Left colon (tissue), 2 donors: ENCODE data around the gene HS3ST3A1. TPM values are rescaled to one million over a fixed set of nuclear protein-coding genes. Genes with fewer than 3 reads are reported as not detected.

Source experiments
- ATAC-seq: fragments of 200-7000 bp; cut with Tn5 transposase; one replicate; pipeline ENCODE4 v1.9.1; 2020; ENCODE audit warnings: mild to moderate bottlenecking, moderate library complexity
- DNase-seq, 2 donors: peaks; one replicate each; pipeline ENCODE4 v3.0.0-alpha.2; 2020
- intact Hi-C, 2 donors: fragments of 100-400 bp; cut with DNase I in 1 of 2; cut with micrococcal nuclease in 1 of 2; formaldehyde crosslinking; loops; one replicate each; pipeline versions ENCODE4 v1.11.2 to v1.14.0; 2022; cut with DNase I, micrococcal nuclease
- microRNA-seq, 2 donors: library from miRNA; unstranded; fragments of <30 nt; microRNA quantifications; one replicate each; pipeline versions ENCODE4 v1.1.0 to v1.2.0, GENCODE V29; 2020
- total RNA-seq, 2 donors: library from RNA; stranded (reverse); fragmentation: NEBNext Ultra II Directional; extraction: Animal tissue kit (Norgen Biotek cat#: 25700); gene quantifications; one replicate each; pipeline ENCODE4 v1.2.1, GENCODE V29; 2021
- donor health status: DM: no; HTN: no; CAD: no.
- donor health status: DM: yes; HTN: yes; CAD: no.

HS3ST3A1 gene
- total RNA-seq, 2 donors from 2014 or later: 0.61 to 0.92 TPM

- no peak for DNase-seq
- no peak for ATAC-seq
- intact Hi-C loops: no loop called here
Measured at GRCh38 chr17:13477180-13477611, 124.5 kb downstream of the HS3ST3A1 start.

- no peak for ATAC-seq
- no peak for DNase-seq
- intact Hi-C loops: no loop called here
Measured at GRCh38 chr17:13476720-13477119, 125.0 kb downstream of the HS3ST3A1 start.

GRCh38 chr17:13475574-13476223 is 126.0 kb downstream of the HS3ST3A1 start:
- ATAC-seq (no peak), DNase-seq (no peak)
- intact Hi-C loops: no loop called here

GRCh38 chr17:13474073-13474800 is 127.5 kb downstream of the HS3ST3A1 start:
- intact Hi-C loops: no loop called here
- no peak for DNase-seq
- ATAC-seq: no peak

- DNase-seq: no peak
- intact Hi-C loops: no loop called here
- ATAC-seq: no peak
Measured at GRCh38 chr17:13465678-13466077, 136.1 kb downstream of the HS3ST3A1 start.

GRCh38 chr17:13462673-13463124 is 139.0 kb downstream of the HS3ST3A1 start:
- DNase-seq (no peak), ATAC-seq (no peak)
- intact Hi-C loops: no loop called here

GRCh38 chr17:13462146-13462545 is 139.6 kb downstream of the HS3ST3A1 start:
- no peak for DNase-seq
- intact Hi-C loops: no loop called here
- ATAC-seq: no peak

GRCh38 chr17:13460261-13461000 is 141.3 kb downstream of the HS3ST3A1 start:
- intact Hi-C loops: no loop called here
- ATAC-seq: no peak
- DNase-seq: no peak

- ATAC-seq (no peak), DNase-seq (no peak)
- intact Hi-C loops: no loop called here
Measured at GRCh38 chr17:13457783-13458182, 143.9 kb downstream of the HS3ST3A1 start.

Small RNA genes within 50 kb of the gene (microRNA-seq; reads per million reads assigned to microRNA genes)
- 0 reads per million in 2 donors for gene MIR548H3
